GM18907 (cell line): ENCODE results near the gene TNFRSF12A.

Source experiments
- ATAC-seq: cut with Tn5 transposase; IDR thresholded peaks from one replicate; pipeline ENCODE4 v1.9.1; 2021; ENCODE audit warnings: mild to moderate bottlenecking, moderate library complexity; ENCODE audit not compliant: unreplicated experiment

TNFRSF12A gene

DNA sequence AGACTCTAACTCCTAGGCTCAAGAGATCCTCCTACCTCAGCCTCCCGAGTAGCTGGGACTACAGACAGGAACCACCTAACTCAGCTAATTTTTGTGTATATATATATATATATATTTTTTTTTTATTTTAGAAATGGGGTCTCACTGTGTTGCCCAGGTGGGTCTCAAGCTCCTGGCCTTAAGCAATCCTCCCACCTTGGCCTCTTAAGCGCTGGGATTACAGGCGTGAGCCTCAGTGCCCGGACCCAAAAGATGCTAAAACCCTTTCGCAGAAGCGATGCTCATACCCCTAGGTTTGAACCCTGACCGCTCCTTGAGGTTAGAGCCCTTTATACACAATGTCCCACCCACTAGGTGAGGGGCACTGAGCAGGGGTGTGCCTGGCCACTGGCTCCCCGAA is 9.7 kb upstream of the TNFRSF12A start:
- ATAC-seq: no peak

DNA sequence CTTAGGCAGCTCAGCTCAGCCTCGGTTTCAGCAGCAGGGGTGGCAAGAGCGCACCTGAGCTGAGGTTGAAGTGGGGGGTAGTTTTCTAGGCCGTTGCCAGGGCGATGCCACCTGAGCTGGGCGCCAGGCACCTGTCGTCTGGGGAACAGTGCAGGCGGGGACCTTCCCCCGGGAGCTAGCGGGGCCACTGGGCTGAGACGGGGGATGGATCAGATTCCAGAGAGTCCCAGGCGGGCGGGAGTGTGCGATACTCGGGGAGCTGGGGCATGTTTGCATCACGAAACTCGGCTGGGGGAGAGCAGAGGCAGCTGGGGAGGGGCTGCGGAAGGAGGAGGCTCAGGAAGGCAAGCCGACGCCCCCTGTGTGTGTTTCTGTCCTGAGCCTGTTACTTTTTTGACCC is 7.9 kb upstream of the TNFRSF12A start:
- ATAC-seq: no peak

- no peak for ATAC-seq
These were observed 7.2 kb upstream of the TNFRSF12A start, which contains the start of gene CLDN9 for GRCh38 chr16:3012828-3013420. CLDN9 (plus strand) TSS chr16:3012923; CDS start chr16:3013363, 440 bp downstream.

- ATAC-seq: no peak
These were observed 6.6 kb upstream of the TNFRSF12A start for GRCh38 chr16:3013491-3013951.

GRCh38 chr16:3013998-3014690 is 6.0 kb upstream of the TNFRSF12A start:
- ATAC-seq: no peak

DNA sequence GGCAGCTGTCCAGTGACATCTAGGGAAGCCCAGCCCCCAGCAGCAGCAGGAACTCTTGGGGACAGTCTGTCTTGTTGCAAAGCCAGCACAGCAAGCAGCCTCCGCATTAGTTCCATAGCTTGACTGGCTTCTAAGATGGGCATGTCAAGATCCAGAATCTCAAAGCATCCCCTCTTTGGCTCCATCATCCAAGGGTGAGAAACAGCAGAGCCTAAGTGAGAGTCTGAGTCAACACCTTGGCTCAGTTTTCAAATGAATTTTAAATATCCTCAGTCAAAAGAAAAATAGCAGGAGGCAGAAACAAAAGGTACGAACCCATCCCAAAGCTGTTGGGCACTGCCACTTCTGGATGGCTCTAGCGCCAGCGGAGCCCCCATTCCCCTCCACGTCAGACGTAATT is 5.2 kb upstream of the TNFRSF12A start:
- no peak for ATAC-seq

DNA sequence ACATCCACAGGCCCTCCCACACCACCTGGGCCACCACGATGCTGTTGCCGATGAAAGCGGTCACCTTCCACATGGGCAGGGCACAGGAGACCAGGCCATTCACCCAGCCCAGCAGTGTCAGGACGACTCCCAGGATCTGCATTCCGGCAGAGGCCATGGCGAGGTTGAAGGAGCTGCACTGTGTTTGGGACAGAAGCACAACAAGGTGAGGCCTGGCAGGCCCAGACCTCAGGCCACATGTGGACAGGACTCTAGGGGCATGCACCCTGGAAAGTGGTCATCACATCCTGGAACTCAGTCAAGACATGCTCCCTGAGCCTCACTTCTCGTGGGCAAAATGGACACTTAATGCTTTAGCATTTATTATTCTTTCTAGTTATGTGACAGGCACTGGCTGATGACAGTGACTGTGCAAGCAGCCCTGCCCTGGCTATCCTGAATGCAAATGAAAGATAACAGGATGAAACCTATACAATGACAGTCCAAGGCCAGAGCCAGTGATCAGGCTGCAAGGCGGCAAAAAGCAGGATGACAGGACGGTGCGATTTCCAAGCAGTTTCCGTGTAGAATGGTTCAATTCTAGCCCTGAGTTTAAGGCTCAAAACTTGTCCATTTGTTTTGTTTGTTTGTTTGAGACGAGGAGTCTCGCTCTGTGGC is 4.2 kb upstream of the TNFRSF12A start:
- ATAC-seq: no peak

GRCh38 chr16:3017344-3017743 is 2.8 kb upstream of the TNFRSF12A start:
- no peak for ATAC-seq

- no peak for ATAC-seq
These were observed 2.2 kb upstream of the TNFRSF12A start, which contains the start of gene CLDN6 for GRCh38 chr16:3017794-3018506. CLDN6 (minus strand) TSS chr16:3018183; CDS start chr16:3016021, 2,162 bp downstream.

DNA sequence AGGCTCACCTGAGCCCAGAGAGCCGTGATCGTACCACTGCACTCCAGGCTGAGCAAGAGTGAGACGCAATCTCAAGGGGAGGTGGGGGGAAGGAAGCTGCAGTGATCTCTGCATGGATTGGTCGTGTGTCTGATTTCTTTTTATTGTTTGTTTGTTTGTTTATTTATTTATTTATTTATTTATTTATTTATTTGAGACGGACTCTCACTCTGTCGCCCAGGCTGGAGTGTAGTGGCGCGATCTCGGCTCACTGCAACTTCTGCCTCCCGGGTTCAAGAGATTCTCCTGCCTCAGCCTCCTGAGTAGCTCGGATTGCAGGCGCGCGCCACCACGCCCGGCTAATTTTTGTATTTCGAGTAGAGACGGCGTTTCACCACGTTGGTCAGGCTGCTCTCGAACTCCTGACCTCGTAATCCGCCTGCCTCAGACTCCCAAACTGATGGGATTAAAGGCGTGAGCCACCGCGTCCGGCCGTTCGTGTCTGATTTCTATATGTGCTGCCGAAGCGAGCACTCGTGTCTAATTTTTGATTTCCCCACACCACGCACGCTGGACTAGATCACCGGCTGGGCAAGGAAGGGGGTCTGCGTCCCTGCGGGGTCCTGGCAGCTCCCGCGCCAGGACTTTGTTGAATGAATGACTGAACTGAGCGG is 448 bp upstream of the TNFRSF12A start:
- no peak for ATAC-seq

GRCh38 chr16:3020604-3021448 is 658 bp downstream of the TNFRSF12A start:
- ATAC-seq: no peak

DNA sequence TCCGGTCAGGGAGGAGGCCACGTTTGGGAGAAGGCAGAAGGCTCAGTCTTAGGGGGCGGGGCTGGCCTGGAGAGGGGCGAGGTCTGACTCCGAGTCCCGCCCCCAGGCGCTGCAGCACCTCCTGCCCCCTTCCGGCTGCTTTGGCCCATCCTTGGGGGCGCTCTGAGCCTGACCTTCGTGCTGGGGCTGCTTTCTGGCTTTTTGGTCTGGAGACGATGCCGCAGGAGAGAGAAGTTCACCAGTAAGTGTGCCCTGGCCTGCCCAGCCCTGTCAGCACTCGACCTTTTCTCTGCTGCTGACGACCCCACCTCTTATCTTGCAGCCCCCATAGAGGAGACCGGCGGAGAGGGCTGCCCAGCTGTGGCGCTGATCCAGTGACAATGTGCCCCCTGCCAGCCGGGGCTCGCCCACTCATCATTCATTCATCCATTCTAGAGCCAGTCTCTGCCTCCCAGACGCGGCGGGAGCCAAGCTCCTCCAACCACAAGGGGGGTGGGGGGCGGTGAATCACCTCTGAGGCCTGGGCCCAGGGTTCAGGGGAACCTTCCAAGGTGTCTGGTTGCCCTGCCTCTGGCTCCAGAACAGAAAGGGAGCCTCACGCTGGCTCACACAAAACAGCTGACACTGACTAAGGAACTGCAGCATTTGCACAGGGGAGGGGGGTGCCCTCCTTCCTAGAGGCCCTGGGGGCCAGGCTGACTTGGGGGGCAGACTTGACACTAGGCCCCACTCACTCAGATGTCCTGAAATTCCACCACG is 1.5 kb downstream of the TNFRSF12A start:
- ATAC-seq: no peak

GRCh38 chr16:3022208-3022683 is 2.1 kb downstream of the TNFRSF12A start:
- no peak for ATAC-seq

DNA sequence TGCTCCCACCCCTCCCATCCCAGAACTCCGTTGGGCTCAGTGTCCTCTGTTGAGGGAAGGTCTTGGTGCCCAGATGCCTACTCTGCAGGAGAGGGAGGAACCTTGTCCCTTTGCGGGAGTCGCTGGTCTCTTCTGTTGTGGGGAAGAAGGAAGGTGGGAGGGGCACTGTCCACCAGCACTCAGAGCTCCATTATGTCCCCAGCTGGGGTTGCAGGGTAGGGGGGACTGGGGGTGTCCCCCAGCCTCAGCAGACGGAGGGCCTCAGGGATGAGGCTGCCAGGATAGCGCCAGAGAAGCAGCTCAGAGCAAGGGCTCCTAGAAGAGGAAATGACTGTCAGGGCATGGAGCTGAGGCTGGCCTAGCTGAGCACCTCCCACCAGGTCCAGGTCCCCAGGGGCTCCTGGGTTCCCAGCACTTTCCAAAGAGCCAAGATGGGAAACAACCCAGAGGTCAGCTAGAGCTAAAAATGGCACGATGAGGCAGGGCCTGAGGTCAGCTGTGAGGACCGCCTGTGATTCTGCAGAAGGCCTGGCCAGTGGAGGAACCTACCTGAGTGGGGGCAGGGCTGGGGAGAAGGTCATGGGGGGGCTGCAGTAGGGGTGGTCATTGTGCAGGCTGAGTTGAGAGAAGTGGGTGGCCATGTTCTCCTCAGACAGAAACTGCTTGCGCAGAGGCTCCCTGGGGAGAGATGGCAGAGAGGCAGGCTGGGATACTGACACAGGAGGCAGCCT is 2.7 kb downstream of the TNFRSF12A start:
- no peak for ATAC-seq

DNA sequence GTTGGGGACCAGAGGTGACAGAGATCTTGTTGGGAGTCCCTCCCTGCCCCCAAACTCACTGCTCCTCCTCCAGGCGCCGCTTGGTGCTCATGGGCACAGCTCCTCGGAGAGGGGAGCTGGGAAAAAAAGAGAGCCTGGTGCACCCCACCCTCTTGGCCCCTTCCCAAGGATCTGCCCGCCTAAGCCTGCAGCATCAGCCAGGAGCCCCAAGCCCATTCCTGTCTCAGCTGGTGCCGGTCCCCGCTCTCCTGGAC is 3.2 kb downstream of the TNFRSF12A start:
- no peak for ATAC-seq

GRCh38 chr16:3023669-3024478 is 3.7 kb downstream of the TNFRSF12A start, which contains the start of the genes HCFC1R1 and THOC6:
HCFC1R1 (minus strand) TSS chr16:3023942; CDS start chr16:3023941, 1 bp downstream.
THOC6 (plus strand) TSS chr16:3024035; CDS start chr16:3024327, 292 bp downstream.
- ATAC-seq: peak; percentile 78
